WI38 (cell line): ENCODE measurements around the gene PNPT1.

ENCODE experiments used
- H3K4me3 ChIP-seq: 2 replicates; pipeline ENCODE4 v1.5.1; 2011; ENCODE audit warnings: low read depth, mild to moderate bottlenecking, control low read depth, low read length
- TF ChIP-seq, protein P1 (sequence below): IDR thresholded peaks from 2 replicates; pipeline ENCODE4 v1.5.1; 2012; ENCODE audit warnings: low read depth, mild to moderate bottlenecking, control low read depth, low read length

PNPT1 gene

DNA sequence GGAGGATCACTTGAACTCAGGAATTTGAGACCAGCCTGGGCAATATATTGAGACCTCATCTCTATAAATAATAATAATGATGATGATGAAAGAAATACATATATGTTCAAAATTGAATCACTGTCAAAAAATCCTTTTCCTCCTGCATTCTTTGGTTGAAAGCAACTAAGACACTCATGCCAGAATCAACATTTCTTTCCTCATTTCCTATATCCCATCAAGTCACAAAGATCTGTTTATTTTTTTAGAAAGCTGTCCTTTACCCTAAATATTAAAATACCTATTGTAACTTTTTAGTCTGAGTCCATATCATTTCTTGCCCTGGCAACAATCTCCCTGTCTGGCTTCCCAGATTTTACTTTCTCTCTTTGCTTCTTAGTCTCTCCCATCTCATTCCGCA lies 44.4 kb downstream of the PNPT1 start:
- no peak overlapping the region for H3K4me3 ChIP-seq
- TF ChIP-seq, protein P1, sequence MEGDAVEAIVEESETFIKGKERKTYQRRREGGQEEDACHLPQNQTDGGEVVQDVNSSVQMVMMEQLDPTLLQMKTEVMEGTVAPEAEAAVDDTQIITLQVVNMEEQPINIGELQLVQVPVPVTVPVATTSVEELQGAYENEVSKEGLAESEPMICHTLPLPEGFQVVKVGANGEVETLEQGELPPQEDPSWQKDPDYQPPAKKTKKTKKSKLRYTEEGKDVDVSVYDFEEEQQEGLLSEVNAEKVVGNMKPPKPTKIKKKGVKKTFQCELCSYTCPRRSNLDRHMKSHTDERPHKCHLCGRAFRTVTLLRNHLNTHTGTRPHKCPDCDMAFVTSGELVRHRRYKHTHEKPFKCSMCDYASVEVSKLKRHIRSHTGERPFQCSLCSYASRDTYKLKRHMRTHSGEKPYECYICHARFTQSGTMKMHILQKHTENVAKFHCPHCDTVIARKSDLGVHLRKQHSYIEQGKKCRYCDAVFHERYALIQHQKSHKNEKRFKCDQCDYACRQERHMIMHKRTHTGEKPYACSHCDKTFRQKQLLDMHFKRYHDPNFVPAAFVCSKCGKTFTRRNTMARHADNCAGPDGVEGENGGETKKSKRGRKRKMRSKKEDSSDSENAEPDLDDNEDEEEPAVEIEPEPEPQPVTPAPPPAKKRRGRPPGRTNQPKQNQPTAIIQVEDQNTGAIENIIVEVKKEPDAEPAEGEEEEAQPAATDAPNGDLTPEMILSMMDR: no peak

DNA sequence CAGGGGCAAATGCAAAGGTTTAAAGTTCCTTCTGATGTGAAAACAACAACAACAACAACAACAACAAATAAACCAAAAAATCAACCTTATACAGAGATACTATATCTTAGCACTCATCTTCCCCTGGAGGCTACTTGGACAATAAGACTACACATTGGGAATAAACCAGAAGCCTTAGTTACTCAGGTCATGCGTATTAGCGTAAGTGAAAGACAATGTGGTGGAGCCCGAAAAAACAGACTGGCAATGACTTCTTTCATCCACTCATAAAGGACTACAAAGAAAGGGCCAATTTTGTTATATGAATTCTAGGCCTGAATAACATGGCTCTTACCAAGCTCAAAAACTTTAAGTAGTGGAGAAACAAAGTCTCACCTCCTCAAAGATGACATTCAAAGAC lies 56.8 kb downstream of the PNPT1 start:
- H3K4me3 ChIP-seq: no peak overlapping the region
- TF ChIP-seq, protein P1: no peak

DNA sequence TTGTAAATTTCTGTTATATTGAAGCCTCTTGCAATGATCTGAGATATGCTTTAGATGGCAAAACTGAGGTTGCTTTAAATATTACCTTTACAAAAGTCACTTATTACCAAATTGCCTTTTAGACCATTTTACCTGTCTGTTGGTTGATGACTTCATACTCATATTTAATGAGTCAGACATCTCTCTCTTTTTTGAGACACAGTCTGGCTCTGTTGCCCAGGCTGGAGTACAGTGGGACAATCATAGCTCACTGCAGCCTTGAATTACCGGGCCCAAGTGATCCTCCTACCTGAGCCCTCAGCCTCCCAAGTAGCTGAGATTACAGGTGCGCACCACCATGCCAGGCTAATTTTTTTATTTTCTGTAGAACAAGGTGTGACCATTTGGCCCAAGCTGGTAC lies 64.7 kb downstream of the PNPT1 start:
- no peak overlapping the region for H3K4me3 ChIP-seq
- TF ChIP-seq, protein P1: no peak

DNA sequence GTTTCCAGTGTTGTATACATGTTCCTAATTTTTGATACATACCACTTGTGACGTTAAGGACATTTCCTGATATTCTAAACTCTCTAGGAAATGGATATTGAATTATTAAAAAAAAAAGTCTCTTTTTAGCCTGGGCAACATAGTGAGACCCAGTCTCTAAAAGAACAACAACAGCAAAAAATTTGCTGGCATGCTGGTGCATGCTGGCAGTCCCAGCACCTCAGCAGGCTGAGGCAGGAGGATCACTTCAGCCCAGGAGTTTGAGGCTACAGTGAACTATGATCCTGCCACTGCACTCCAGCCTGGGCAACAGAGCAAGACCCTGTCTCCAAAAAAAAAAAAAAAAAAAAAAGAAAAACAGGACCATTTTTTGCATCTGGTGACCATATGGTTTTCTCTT lies 65.7 kb downstream of the PNPT1 start:
- TF ChIP-seq, protein P1: no peak
- H3K4me3 ChIP-seq: no peak overlapping the region

DNA sequence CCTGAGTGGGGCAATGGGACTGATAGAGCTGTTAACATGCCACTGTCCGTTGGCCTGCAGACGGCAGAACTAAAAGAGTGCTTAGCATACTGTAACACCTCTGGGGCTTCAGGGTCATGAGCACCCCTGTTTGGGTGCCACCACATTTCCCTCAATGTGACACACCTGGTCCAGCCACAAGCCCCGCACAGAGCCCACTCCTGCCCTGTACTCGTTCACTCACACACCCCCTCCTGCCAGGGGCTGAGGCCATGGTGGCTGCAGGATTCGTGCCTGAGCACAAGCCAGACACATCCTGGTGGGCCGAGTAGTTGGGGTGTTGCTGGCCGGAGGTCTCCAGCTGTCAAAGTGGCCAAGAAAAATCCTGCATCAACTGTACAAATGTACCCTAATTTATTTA lies 71.8 kb downstream of the PNPT1 start:
- TF ChIP-seq, protein P1: no peak

GRCh38 chr2:55620123-55620779 lies 73.4 kb downstream of the PNPT1 start:
- no peak overlapping the region for H3K4me3 ChIP-seq
- TF ChIP-seq, protein P1: 0 out of 2 replicates have a peak, but pooled peaks have one; percentile 16

More for the DNA sequence above, 71.8 kb downstream of the PNPT1 start:
- no peak overlapping the region for H3K4me3 ChIP-seq

DNA sequence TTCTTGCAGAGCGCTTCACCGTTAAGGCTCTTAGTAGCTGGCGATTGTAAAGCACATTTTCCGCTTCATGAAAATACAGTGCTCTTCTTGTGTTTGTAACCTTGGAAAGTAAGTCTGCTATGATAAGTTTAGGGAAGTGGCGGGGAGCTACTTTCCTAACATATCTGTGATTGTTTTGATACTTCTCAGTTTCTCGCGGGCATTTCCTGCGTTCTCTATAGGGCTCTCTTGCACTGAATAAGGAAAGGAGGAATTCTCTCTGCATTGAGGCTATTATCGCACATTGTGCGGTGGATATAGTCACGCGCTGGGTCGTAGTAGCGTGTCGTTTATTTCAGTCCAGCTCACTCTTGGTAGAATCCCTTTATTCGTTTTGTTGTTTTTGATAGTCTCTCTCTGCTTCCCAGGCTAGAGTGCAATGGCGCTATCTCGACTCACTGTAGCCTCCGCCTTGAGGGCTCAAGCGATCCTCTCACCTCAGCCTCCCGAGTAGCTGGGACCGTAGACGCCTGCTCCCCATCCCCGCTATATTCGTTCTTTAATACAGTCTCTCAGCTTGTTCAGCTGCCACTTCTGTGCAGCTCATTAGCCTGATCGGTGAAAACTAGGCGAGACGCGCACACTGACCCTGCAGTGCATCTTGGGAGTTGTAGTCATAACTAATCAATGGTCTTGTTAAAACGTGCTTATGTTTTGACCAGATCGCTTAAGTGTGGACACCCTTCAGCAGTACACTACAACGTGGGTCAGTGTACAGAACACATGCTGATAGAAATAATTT lies 75.2 kb downstream of the PNPT1 start:
- peak overlapping the region; percentile 75 for H3K4me3 ChIP-seq

More for the DNA sequence above, 75.2 kb downstream of the PNPT1 start:
- TF ChIP-seq, protein P1: no peak
